GM21360 (cell line): ENCODE measurements around the gene AGAP1.

Source experiments
- ATAC-seq: cut with Tn5 transposase; IDR thresholded peaks from one replicate; pipeline ENCODE4 v1.9.1; 2021; ENCODE audit warnings: mild to moderate bottlenecking, moderate library complexity; ENCODE audit not compliant: unreplicated experiment

Gene AGAP1

GRCh38 chr2:236171680-236172254 is 677.9 kb downstream of the AGAP1 start:
- no peak for ATAC-seq

- ATAC-seq: no peak
Observed at GRCh38 chr2:236172255-236173035, 678.6 kb downstream of the AGAP1 start.

- no peak for ATAC-seq
Observed at GRCh38 chr2:236173036-236173728, 679.3 kb downstream of the AGAP1 start.

- ATAC-seq: no peak
Observed at GRCh38 chr2:236173729-236174607, 680.1 kb downstream of the AGAP1 start.

- ATAC-seq: no peak
Observed at GRCh38 chr2:236175548-236176150, 681.8 kb downstream of the AGAP1 start.

GRCh38 chr2:236176417-236176816 is 682.6 kb downstream of the AGAP1 start:
- ATAC-seq: no peak

GRCh38 chr2:236176951-236177350 is 683.1 kb downstream of the AGAP1 start:
- ATAC-seq: no peak

GRCh38 chr2:236177604-236177966 is 683.7 kb downstream of the AGAP1 start:
- no peak for ATAC-seq

- ATAC-seq: no peak
Observed at GRCh38 chr2:236177967-236178889, 684.4 kb downstream of the AGAP1 start.

GRCh38 chr2:236178890-236179235 is 685.0 kb downstream of the AGAP1 start:
- no peak for ATAC-seq

GRCh38 chr2:236179236-236180075 is 685.6 kb downstream of the AGAP1 start:
- ATAC-seq: no peak

GRCh38 chr2:236180076-236180816 is 686.4 kb downstream of the AGAP1 start:
- ATAC-seq: no peak

GRCh38 chr2:236180831-236181453 is 687.1 kb downstream of the AGAP1 start:
- ATAC-seq: no peak
